H1 (cell line): ENCODE results near the gene GRID1. TPM values are rescaled to one million over a fixed set of nuclear protein-coding genes. Genes with fewer than 3 reads are reported as not detected.

Experiments used
- MAFK ChIP-seq: IDR thresholded peaks from 2 replicates; pipeline ENCODE4 v1.6.1; 2012; ENCODE audit warnings: low read depth, mild to moderate bottlenecking, improper control_type of control experiment, low read length
- RFX5 ChIP-seq: IDR thresholded peaks from 2 replicates; pipeline ENCODE4 v1.6.1; 2011; ENCODE audit warnings: low read depth, low read length, improper control_type of control experiment, borderline replicate concordance
- SP2 ChIP-seq: IDR thresholded peaks from 2 replicates; pipeline ENCODE4 v1.6.1; 2012; ENCODE audit warnings: mild to moderate bottlenecking, low read length, inconsistent platforms
- SP4 ChIP-seq: IDR thresholded peaks from 2 replicates; pipeline ENCODE4 v1.6.1; 2012; ENCODE audit warnings: low read length, inconsistent platforms
- polyA plus RNA-seq, 7 experiments: library from polyadenylated mRNA; depleted of rRNA in 3 of 7; stranded (reverse) in 5 of 7; unstranded in 2 of 7; fragments of >200 nt in 5 of 7; fragments of 200-250 nt in 2 of 7; gene quantifications; 1 replicate in 5 of 7; 2 replicates in 1 of 7; 4 replicates in 1 of 7; pipeline versions ENCODE4 v1.2.1 to v1.2.3, GENCODE V29; 2011 to 2013; ENCODE audit warnings: missing spikeins in 2 of 7, mixed read lengths in 2 of 7
- total RNA-seq: library from RNA; stranded (reverse); fragmentation: NEBNext Ultra II Directional; extraction: Animal tissue kit (Norgen Biotek cat#: 25700); gene quantifications from 2 replicates; pipeline ENCODE4 v1.2.1, GENCODE V29; 2021

Gene GRID1
- total and polyA plus RNA-seq, 2 of the 8 experiments (the other 6 are each of a cell fraction or from before 2014, with no cell fraction given): 0.22 to 0.30 TPM

- TF ChIP-seq MAFK (no peak), RFX5 (no peak), SP4 (no peak), SP2 (no peak)
These were observed 759.4 kb downstream of the GRID1 start (continued) for GRCh38 chr10:85607043-85607695.
